Spleen (tissue), 11 donors: ENCODE results near the gene DPM3. TPM values are rescaled to one million over a fixed set of nuclear protein-coding genes. Genes with fewer than 3 reads are reported as not detected.

Experiments used
- DNase-seq: peaks from one replicate; pipeline ENCODE4 v3.0.0-alpha.2; 2020
- H3K27ac ChIP-seq, 8 donors: fragments of 200-600 bp; sonication (generic) in 7 of 8; 1 replicate in 4 of 8; 2 replicates in 4 of 8; pipeline versions ENCODE4 v1.5.0 to v1.8.0; 2016 to 2021; ENCODE audit warnings: inconsistent platforms in 4 of 8, mild to moderate bottlenecking in 4 of 8, moderate library complexity in 1 of 8
- H3K27me3 ChIP-seq, 7 donors: fragments of 200-600 bp; sonication (generic) in 6 of 7; replicated peaks in 1 of 7; 1 replicate in 4 of 7; 2 replicates in 3 of 7; pipeline versions ENCODE4 v1.5.0 to v1.8.0; 2016 to 2021; ENCODE audit warnings: inconsistent platforms in 3 of 7, mild to moderate bottlenecking in 1 of 7
- H3K36me3 ChIP-seq, 6 donors: fragments of 200-600 bp; sonication (generic) in 5 of 6; 1 replicate in 4 of 6; 2 replicates in 2 of 6; pipeline versions ENCODE4 v1.5.0 to v1.8.0; 2016 to 2021; ENCODE audit warnings: inconsistent platforms in 2 of 6
- H3K4me1 ChIP-seq, 6 donors: fragments of 200-600 bp; sonication (generic) in 5 of 6; 1 replicate in 3 of 6; 2 replicates in 3 of 6; pipeline versions ENCODE4 v1.5.0 to v1.8.0; 2016 to 2021; ENCODE audit warnings: inconsistent platforms in 3 of 6
- H3K4me3 ChIP-seq, 8 donors: fragments of 200-600 bp; sonication (generic) in 7 of 8; 1 replicate in 4 of 8; 2 replicates in 4 of 8; pipeline versions ENCODE4 v1.5.0 to v1.8.0; 2016 to 2021; ENCODE audit warnings: inconsistent platforms in 4 of 8, mild to moderate bottlenecking in 4 of 8, moderate library complexity in 2 of 8
- H3K9me3 ChIP-seq, 8 donors: fragments of 200-600 bp; sonication (generic) in 7 of 8; 1 replicate in 4 of 8; 2 replicates in 4 of 8; pipeline versions ENCODE4 v1.5.0 to v1.8.0; 2016 to 2021; ENCODE audit warnings: inconsistent platforms in 4 of 8
- CTCF ChIP-seq, 11 experiments: fragments of 200-600 bp in 7 of 11; fragments of 450-650 bp in 4 of 11; sonication (generic) in 4 of 11; IDR thresholded peaks in 8 of 11; conservative IDR thresholded peaks in 3 of 11; 1 replicate in 7 of 11; 2 replicates in 4 of 11; pipeline versions ENCODE4 v1.4.0 to v1.8.0; 2016 to 2021; ENCODE audit warnings: antibody characterized with exemption in 11 of 11, inconsistent platforms in 4 of 11, mild to moderate bottlenecking in 1 of 11
- POLR2A ChIP-seq, 3 donors: fragments of 450-650 bp; IDR thresholded peaks; one replicate each; pipeline ENCODE4 v1.5.1; 2017; ENCODE audit warnings: antibody characterized with exemption in 3 of 3, mild to moderate bottlenecking in 1 of 3
- POLR2AphosphoS5 ChIP-seq, 3 donors: sonication (generic); formaldehyde crosslinking; IDR thresholded peaks; one replicate each; pipeline ENCODE4 v1.5.1; 2017; ENCODE audit warnings: antibody characterized with exemption in 3 of 3
- WGBS, 5 donors: extraction: QIAGEN DNeasy Blood & Tissue Kit in 3 of 5; methylation state at CpG; one replicate each; pipeline versions ENCODE4 v1.1.5 to v1.1.7; 2013 to 2018; 5-methylcytosine and 5-hydroxymethylcytosine counted together
- intact Hi-C: fragments of 100-400 bp; cut with DNase I; formaldehyde crosslinking; loops from one replicate; pipeline ENCODE4 v1.15.0; 2023; ENCODE audit warnings: low total_unique reads
- polyA plus RNA-seq, 3 donors: library from polyadenylated mRNA; stranded (reverse); fragments of 200-250 nt; gene quantifications; one replicate each; pipeline ENCODE4 v1.2.1, GENCODE V29; 2013
- total RNA-seq, 7 donors: library from RNA; depleted of rRNA in 3 of 7; stranded (reverse); fragments of >200 nt in 3 of 7; fragmentation: NEBNext Ultra II Directional in 4 of 7; extraction: Animal tissue kit (Norgen Biotek cat#: 25700) in 4 of 7; gene quantifications; one replicate each; pipeline versions ENCODE4 v1.1.0 to v1.2.1, GENCODE V29; 2016 to 2021
- donor health status: healthy with polysubstance abuse.
- donor health status: DM: no; HTN: no; CAD: no; lungs with moderate emphysema.
- donor health status: DM: no; HTN: no; CAD: no.
- donor health status: Bipolar disorder and iron deficiency.
- donor health status: healthy.
- donor health status: DM: no; HTN: no; CAD: no.
- donor health status: DM: yes; HTN: yes; CAD: no.

The DPM3 gene
- total and polyA plus RNA-seq, 10 donors, result 25.0 to 262 (median 54.1) TPM

- DNase-seq, result peak; percentile 6
- Histone ChIP-seq H3K27ac (no peak overlapping the region), H3K36me3 (peaks cover 0 to 31% (median 17%) of the 10 kb centered on the region in 6 donors), H3K27me3 (peaks cover 0 to 18% (median 15%) of the 10 kb centered on the region in 7 donors), H3K4me3 (no peak overlapping the region), H3K4me1 (peaks cover 21 to 68% (median 53%) of the 10 kb centered on the region in 6 donors), H3K9me3 (no peaks in the 10 kb centered on the region)
- TF ChIP-seq POLR2AphosphoS5 (IDR thresholded peaks at IDR 0.05) (no peak), POLR2A (IDR thresholded peaks at IDR 0.05) (no peak), CTCF (IDR thresholded peaks at IDR 0.05 in 8 of 11, conservative IDR thresholded peaks at IDR 0.05 in 3 of 11) (no peak)
- intact Hi-C loops, result loop anchor here (10.0 kb wide), 1 partner anchor 55 kb away; no protein-coding TSS in a partner anchor
- 88 to 100% (median 93%) methylated on average over 2 of the region's 2 CpGs for WGBS, 5 donors
Observed at GRCh38 chr1:155170101-155170785, 29.9 kb upstream of the DPM3 start.

- TF ChIP-seq POLR2A (IDR thresholded peaks at IDR 0.05) (no peak), CTCF (IDR thresholded peaks at IDR 0.05 in 8 of 11, conservative IDR thresholded peaks at IDR 0.05 in 3 of 11) (no peak), POLR2AphosphoS5 (IDR thresholded peaks at IDR 0.05) (no peak)
- intact Hi-C loops, result loop anchor here (2.0 kb wide), 1 partner anchor 79 kb away; no protein-coding TSS in a partner anchor
- peaks cover 0 to 5% (median 0%) of the 10 kb centered on the region in 8 donors for H3K9me3 ChIP-seq
- 76 to 93% (median 84%) methylated on average over 5 of the region's 5 CpGs for WGBS, 5 donors
- H3K36me3 ChIP-seq, result peaks cover 0 to 31% (median 17%) of the 10 kb centered on the region in 6 donors
- peak; percentile 14 for DNase-seq
- H3K27me3 ChIP-seq, result peaks cover 0 to 11% (median 10%) of the 10 kb centered on the region in 7 donors
- H3K27ac ChIP-seq, result no peak overlapping the region
- peaks cover 21 to 61% (median 50%) of the 10 kb centered on the region in 6 donors for H3K4me1 ChIP-seq
- H3K4me3 ChIP-seq, result no peak overlapping the region
Observed at GRCh38 chr1:155169541-155169940, 29.2 kb upstream of the DPM3 start.

GRCh38 chr1:155168456-155169210 is 28.3 kb upstream of the DPM3 start:
- peaks cover 0 to 2% (median 1%) of the 10 kb centered on the region in 7 donors for H3K27me3 ChIP-seq
- peak; percentile 30 for DNase-seq
- peaks cover 21 to 52% (median 41%) of the 10 kb centered on the region in 6 donors for H3K4me1 ChIP-seq

More at GRCh38 chr1:155168456-155169210, 28.3 kb upstream of the DPM3 start:
- 80 to 93% (median 84%) methylated on average over 10 of the region's 10 CpGs for WGBS, 5 donors
- no peak overlapping the region for H3K27ac ChIP-seq
- H3K9me3 ChIP-seq, result peaks cover 0 to 8% (median 0%) of the 10 kb centered on the region in 8 donors
- peaks cover 0 to 31% (median 17%) of the 10 kb centered on the region in 6 donors for H3K36me3 ChIP-seq
- intact Hi-C loops, result loop anchor here (2.0 kb wide), 1 partner anchor 78 kb away; no protein-coding TSS in a partner anchor
- H3K4me3 ChIP-seq, result no peak overlapping the region
- no peak for TF ChIP-seq CTCF (IDR thresholded peaks at IDR 0.05 in 8 of 11, conservative IDR thresholded peaks at IDR 0.05 in 3 of 11)
- no peak for TF ChIP-seq POLR2AphosphoS5 (IDR thresholded peaks at IDR 0.05)
- no peak for TF ChIP-seq POLR2A (IDR thresholded peaks at IDR 0.05)
